ENCODE results near the gene MAPK1IP1L. TPM values are rescaled to one million over a fixed set of nuclear protein-coding genes. Genes with fewer than 3 reads are reported as not detected.
A peak's percentile ranks its signal among the peaks of the same experiment; 100 is the strongest.

The MAPK1IP1L gene
- total RNA-seq, 1 donor from 2014 or later = 68.2 TPM

- TF ChIP-seq, protein P1, sequence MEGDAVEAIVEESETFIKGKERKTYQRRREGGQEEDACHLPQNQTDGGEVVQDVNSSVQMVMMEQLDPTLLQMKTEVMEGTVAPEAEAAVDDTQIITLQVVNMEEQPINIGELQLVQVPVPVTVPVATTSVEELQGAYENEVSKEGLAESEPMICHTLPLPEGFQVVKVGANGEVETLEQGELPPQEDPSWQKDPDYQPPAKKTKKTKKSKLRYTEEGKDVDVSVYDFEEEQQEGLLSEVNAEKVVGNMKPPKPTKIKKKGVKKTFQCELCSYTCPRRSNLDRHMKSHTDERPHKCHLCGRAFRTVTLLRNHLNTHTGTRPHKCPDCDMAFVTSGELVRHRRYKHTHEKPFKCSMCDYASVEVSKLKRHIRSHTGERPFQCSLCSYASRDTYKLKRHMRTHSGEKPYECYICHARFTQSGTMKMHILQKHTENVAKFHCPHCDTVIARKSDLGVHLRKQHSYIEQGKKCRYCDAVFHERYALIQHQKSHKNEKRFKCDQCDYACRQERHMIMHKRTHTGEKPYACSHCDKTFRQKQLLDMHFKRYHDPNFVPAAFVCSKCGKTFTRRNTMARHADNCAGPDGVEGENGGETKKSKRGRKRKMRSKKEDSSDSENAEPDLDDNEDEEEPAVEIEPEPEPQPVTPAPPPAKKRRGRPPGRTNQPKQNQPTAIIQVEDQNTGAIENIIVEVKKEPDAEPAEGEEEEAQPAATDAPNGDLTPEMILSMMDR (IDR thresholded peaks at IDR 0.05; ENCODE audit: borderline replicate concordance) = no peak
- H3K36me3 ChIP-seq = peaks cover 14% of the 10 kb centered on the region
- no peak for DNase-seq
- peaks cover 52% of the 10 kb centered on the region for H3K4me1 ChIP-seq
- no peaks in the 10 kb centered on the region for H3K9me3 ChIP-seq (replicated peaks)
- no peaks in the 10 kb centered on the region for H3K27me3 ChIP-seq (ENCODE audit: low read depth)
- H3K4me3 ChIP-seq = peak overlapping the region; percentile 91
- intact Hi-C loops (cut with micrococcal nuclease) = no loop called here
- peak overlapping the region; percentile 99 for H3K27ac ChIP-seq (replicated peaks)
These were observed 353 bp upstream of the MAPK1IP1L start for GRCh38 chr14:55051165-55051422.

DNA sequence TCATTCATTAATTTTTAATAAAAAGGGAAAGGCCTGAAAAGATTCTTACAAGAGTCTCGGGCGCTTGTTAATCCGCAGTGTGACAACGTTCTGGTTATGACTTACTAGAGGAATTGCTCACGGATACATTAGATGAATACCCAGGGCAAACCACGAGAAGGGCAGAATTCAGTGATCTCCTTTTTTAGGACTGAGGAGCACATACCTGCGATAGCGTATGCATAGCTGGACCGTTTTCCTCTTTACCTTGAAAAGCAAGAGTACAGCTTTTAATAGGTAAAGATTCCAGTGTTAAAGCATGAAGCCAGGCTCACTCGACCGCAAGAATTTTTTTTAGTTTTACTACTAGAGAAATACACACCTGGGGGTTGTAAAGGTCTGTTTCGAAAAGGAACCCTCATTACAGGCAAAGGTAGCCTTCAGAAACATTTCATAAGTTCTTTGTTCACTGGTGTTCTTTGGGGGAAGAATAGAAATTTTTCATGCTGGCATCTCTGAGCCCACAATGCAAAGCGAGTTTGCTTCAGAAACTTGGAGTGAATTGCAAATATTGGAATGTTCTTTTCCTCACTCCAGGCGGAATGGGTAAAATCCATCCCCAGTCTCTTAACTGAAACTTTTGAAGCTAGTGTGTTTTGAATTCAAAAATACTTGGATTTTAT is 953 bp downstream of the MAPK1IP1L start:
- H3K27ac ChIP-seq (replicated peaks) = peak overlapping the region; percentile 99
- H3K4me1 ChIP-seq = peaks cover 60% of the 10 kb centered on the region
- DNase-seq = no peak
- H3K9me3 ChIP-seq (replicated peaks) = no peaks in the 10 kb centered on the region
- H3K4me3 ChIP-seq = peak overlapping the region; percentile 91
- H3K27me3 ChIP-seq (ENCODE audit: low read depth) = no peaks in the 10 kb centered on the region
- TF ChIP-seq, protein P1 (IDR thresholded peaks at IDR 0.05; ENCODE audit: borderline replicate concordance) = no peak
- intact Hi-C loops (cut with micrococcal nuclease) = no loop called here
- peaks cover 21% of the 10 kb centered on the region for H3K36me3 ChIP-seq

GRCh38 chr14:55053018-55053417 is 1.6 kb downstream of the MAPK1IP1L start:
- Histone ChIP-seq H3K9me3 (replicated peaks) (no peaks in the 10 kb centered on the region), H3K36me3 (peaks cover 27% of the 10 kb centered on the region), H3K4me3 (peak overlapping the region; percentile 91), H3K27ac (replicated peaks) (peak overlapping the region; percentile 99), H3K27me3 (ENCODE audit: low read depth) (no peaks in the 10 kb centered on the region), H3K4me1 (peaks cover 66% of the 10 kb centered on the region)
- TF ChIP-seq, protein P1 (IDR thresholded peaks at IDR 0.05; ENCODE audit: borderline replicate concordance) = no peak
- intact Hi-C loops (cut with micrococcal nuclease) = no loop called here
- no peak for DNase-seq

DNA sequence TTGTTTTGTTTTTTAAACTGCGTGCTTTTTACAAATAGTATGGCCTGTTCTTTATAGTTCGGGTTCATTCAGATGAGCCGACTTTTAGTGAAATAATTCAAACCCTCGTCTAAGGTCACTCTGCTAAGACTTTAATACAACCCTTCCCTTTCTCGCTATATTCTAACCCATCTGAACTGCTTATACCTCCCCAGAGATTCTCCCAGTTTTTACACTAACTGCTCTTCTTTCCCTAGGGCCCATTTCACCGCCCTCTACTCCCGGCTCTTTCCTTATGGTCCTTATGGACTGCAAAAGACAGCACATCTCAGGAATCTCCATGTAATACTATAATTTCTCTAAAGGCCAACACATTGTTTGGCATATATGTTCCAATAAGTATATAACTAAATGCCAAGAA is 2.1 kb downstream of the MAPK1IP1L start:
- H3K27me3 ChIP-seq (ENCODE audit: low read depth) = no peaks in the 10 kb centered on the region
- H3K36me3 ChIP-seq = peaks cover 30% of the 10 kb centered on the region
- intact Hi-C loops (cut with micrococcal nuclease) = no loop called here
- H3K4me1 ChIP-seq = peaks cover 69% of the 10 kb centered on the region
- no peak overlapping the region for H3K27ac ChIP-seq (replicated peaks)
- no peaks in the 10 kb centered on the region for H3K9me3 ChIP-seq (replicated peaks)
- TF ChIP-seq, protein P1 (IDR thresholded peaks at IDR 0.05; ENCODE audit: borderline replicate concordance) = no peak
- peak overlapping the region; percentile 91 for H3K4me3 ChIP-seq
- no peak for DNase-seq

DNA sequence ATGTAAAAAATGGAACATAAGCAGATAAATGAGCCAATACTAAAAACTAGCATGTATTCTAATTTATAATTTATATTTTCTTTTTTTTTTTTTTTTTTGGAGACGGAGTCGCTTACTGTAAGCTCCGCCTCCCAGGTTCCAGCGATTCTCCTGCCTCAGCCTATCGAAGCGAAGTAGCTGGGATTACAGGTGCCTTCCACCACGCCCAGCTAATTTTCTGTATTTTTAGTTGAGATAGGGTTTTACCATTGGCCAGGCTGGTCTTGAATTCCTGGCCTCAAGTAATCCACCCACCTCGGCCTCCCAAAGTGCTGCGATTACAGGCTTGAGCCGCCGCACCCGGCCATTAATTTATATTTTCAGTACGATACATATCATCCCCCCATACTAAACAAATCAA is 2.7 kb downstream of the MAPK1IP1L start:
- intact Hi-C loops (cut with micrococcal nuclease) = no loop called here
- peaks cover 30% of the 10 kb centered on the region for H3K36me3 ChIP-seq
- no peak overlapping the region for H3K4me3 ChIP-seq
- H3K4me1 ChIP-seq = peaks cover 74% of the 10 kb centered on the region
- no peaks in the 10 kb centered on the region for H3K27me3 ChIP-seq (ENCODE audit: low read depth)
- no peak overlapping the region for H3K27ac ChIP-seq (replicated peaks)
- no peak for DNase-seq
- TF ChIP-seq, protein P1 (IDR thresholded peaks at IDR 0.05; ENCODE audit: borderline replicate concordance) = no peak
- no peaks in the 10 kb centered on the region for H3K9me3 ChIP-seq (replicated peaks)

Measured in left ventricle myocardium inferior (tissue), 1 donor.